Activated T-helper 2 cell treated with anti-CD3 and anti-CD28 coated beads, Interferon-gamma antibody, Interleukin-2, Interleukin-4, amounts not matched to agents 10 μg/mL and 5 μg/mL and 100 μg/mL, durations not matched to agents 14 hours and 24 hours and 36 hours (primary cell): ENCODE results near the gene CCDC3. TPM values are rescaled to one million over a fixed set of nuclear protein-coding genes. Genes with fewer than 3 reads are reported as not detected.
"Not testable (repeated sequence)": the region's sequence is repeated elsewhere in the genome, so short reads cannot be mapped to it uniquely, and the experiment has no call there.

Source experiments
- DNase-seq: peaks from one replicate; pipeline ENCODE4 v3.0.0; 2021; ENCODE audit warnings: low spot score
- H3K27ac Mint-ChIP-seq: one replicate; pipeline ENCODE4 v1.8.0; 2021; ENCODE audit warnings: mixed read lengths
- H3K27me3 Mint-ChIP-seq: one replicate; pipeline ENCODE4 v1.8.0; 2021; ENCODE audit warnings: low read depth, mixed read lengths
- H3K36me3 Mint-ChIP-seq: one replicate; pipeline ENCODE4 v1.8.0; 2021; ENCODE audit warnings: low read depth, mixed read lengths
- H3K4me1 Mint-ChIP-seq: one replicate; pipeline ENCODE4 v1.8.0; 2021; ENCODE audit warnings: low read depth, mixed read lengths
- H3K4me3 Mint-ChIP-seq: one replicate; pipeline ENCODE4 v1.8.0; 2021; ENCODE audit warnings: low read depth, mild to moderate bottlenecking, moderate library complexity, mixed read lengths
- H3K9me3 Mint-ChIP-seq: one replicate; pipeline ENCODE4 v1.8.0; 2021; ENCODE audit warnings: mixed read lengths
- intact Hi-C: fragments of 100-400 bp; cut with micrococcal nuclease; formaldehyde crosslinking; loops from one replicate; pipeline ENCODE4 v1.15.1; 2023
- total RNA-seq: library from RNA; stranded (reverse); gene quantifications from 2 replicates; pipeline ENCODE4 v1.2.3, GENCODE V29; 2022

Gene CCDC3
- total RNA-seq, 1 donor from 2014 or later: 0.09 TPM

- Mint-ChIP-seq H3K4me1 (no peaks in the 10 kb centered on the region), H3K27me3 (peaks cover 11% of the 10 kb centered on the region), H3K27ac (no peak overlapping the region), H3K9me3 (peaks cover 5% of the 10 kb centered on the region), H3K4me3 (no peak overlapping the region), H3K36me3 (no peaks in the 10 kb centered on the region)
- DNase-seq: no peak
- intact Hi-C loops: loop anchor here (1.0 kb wide), 1 partner anchor 21 kb away; no protein-coding TSS in a partner anchor
These were observed 116.7 kb downstream of the CCDC3 start for GRCh38 chr10:12884851-12885250.

DNA sequence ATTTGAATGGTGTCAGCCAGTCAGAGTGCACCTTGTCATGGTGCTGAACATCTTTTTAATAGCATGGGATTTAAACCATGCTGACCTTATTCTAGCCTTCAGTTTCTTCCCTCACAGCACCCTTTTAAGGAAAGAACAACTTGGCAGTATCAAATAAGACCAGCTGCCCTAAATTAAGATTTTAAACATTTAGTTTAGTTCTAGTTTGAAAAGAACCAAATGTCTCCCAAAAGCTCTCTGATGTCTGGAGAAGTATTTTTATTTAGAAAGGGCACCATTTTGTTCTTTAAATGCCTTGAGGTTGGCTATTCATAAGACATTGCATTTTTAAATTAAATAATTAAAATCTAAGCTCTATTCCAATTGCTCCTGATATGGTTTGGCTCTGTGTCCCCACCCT, 121.1 kb downstream of the CCDC3 start:
- no peak for DNase-seq
- H3K27me3 Mint-ChIP-seq: peaks cover 12% of the 10 kb centered on the region
- H3K36me3 Mint-ChIP-seq: no peaks in the 10 kb centered on the region
- H3K27ac Mint-ChIP-seq: no peak overlapping the region
- H3K4me3 Mint-ChIP-seq: no peak overlapping the region
- intact Hi-C loops: no loop called here
- no peaks in the 10 kb centered on the region for H3K4me1 Mint-ChIP-seq
- peaks cover 5% of the 10 kb centered on the region for H3K9me3 Mint-ChIP-seq

GRCh38 chr10:12877150-12877549, 124.4 kb downstream of the CCDC3 start:
- intact Hi-C loops: no loop called here
- Mint-ChIP-seq H3K9me3 (no peaks in the 10 kb centered on the region), H3K27me3 (peaks cover 6% of the 10 kb centered on the region), H3K36me3 (no peaks in the 10 kb centered on the region), H3K4me1 (no peaks in the 10 kb centered on the region), H3K27ac (no peak overlapping the region), H3K4me3 (no peak overlapping the region)
- DNase-seq: no peak

GRCh38 chr10:12876266-12876665, 125.2 kb downstream of the CCDC3 start:
- Mint-ChIP-seq H3K27ac (no peak overlapping the region), H3K4me1 (no peaks in the 10 kb centered on the region), H3K36me3 (no peaks in the 10 kb centered on the region), H3K27me3 (peaks cover 4% of the 10 kb centered on the region), H3K9me3 (no peaks in the 10 kb centered on the region), H3K4me3 (no peak overlapping the region)
- intact Hi-C loops: no loop called here
- no peak for DNase-seq

GRCh38 chr10:12875100-12875499, 126.4 kb downstream of the CCDC3 start:
- Mint-ChIP-seq H3K9me3 (no peaks in the 10 kb centered on the region), H3K4me3 (no peak overlapping the region), H3K27me3 (peaks cover 3% of the 10 kb centered on the region), H3K4me1 (no peaks in the 10 kb centered on the region), H3K36me3 (no peaks in the 10 kb centered on the region), H3K27ac (no peak overlapping the region)
- intact Hi-C loops: no loop called here
- no peak for DNase-seq

- intact Hi-C loops: no loop called here
- DNase-seq: no peak
- H3K4me3 Mint-ChIP-seq: no peak overlapping the region
- H3K36me3 Mint-ChIP-seq: no peaks in the 10 kb centered on the region
- H3K4me1 Mint-ChIP-seq: no peaks in the 10 kb centered on the region
- no peaks in the 10 kb centered on the region for H3K9me3 Mint-ChIP-seq
- peaks cover 3% of the 10 kb centered on the region for H3K27me3 Mint-ChIP-seq
- H3K27ac Mint-ChIP-seq: no peak overlapping the region
These were observed 127.0 kb downstream of the CCDC3 start for GRCh38 chr10:12874501-12874900.

DNA sequence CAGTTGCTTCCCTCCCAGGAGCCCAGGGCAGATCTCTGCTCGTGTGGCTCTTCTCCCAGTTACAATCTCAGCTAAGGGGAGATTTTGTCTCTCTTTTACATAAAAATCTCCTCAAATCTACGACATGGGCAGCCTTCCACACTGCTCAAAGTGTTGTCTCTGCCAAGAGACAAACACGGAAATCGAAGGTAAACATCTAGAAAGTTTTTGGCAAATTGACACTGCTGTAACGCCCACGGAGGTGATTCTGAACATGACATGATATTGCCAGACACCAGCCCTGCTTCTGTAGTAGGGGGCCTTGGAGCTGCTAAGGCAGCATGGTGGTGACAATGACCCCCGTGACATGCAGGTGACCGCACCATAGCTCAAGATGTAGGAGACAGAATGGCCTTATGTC, 128.3 kb downstream of the CCDC3 start:
- H3K27me3 Mint-ChIP-seq: no peaks in the 10 kb centered on the region
- H3K27ac Mint-ChIP-seq: no peak overlapping the region
- H3K9me3 Mint-ChIP-seq: no peaks in the 10 kb centered on the region
- DNase-seq: no peak
- intact Hi-C loops: no loop called here
- H3K4me1 Mint-ChIP-seq: no peaks in the 10 kb centered on the region
- H3K4me3 Mint-ChIP-seq: no peak overlapping the region
- no peaks in the 10 kb centered on the region for H3K36me3 Mint-ChIP-seq

- no peaks in the 10 kb centered on the region for H3K4me1 Mint-ChIP-seq
- H3K36me3 Mint-ChIP-seq: no peaks in the 10 kb centered on the region
- H3K27me3 Mint-ChIP-seq: no peaks in the 10 kb centered on the region
- no peak for DNase-seq
- no peak overlapping the region for H3K4me3 Mint-ChIP-seq
- no peak overlapping the region for H3K27ac Mint-ChIP-seq
- intact Hi-C loops: no loop called here
- H3K9me3 Mint-ChIP-seq: no peaks in the 10 kb centered on the region
These were observed 128.9 kb downstream of the CCDC3 start for GRCh38 chr10:12872577-12872976.

DNA sequence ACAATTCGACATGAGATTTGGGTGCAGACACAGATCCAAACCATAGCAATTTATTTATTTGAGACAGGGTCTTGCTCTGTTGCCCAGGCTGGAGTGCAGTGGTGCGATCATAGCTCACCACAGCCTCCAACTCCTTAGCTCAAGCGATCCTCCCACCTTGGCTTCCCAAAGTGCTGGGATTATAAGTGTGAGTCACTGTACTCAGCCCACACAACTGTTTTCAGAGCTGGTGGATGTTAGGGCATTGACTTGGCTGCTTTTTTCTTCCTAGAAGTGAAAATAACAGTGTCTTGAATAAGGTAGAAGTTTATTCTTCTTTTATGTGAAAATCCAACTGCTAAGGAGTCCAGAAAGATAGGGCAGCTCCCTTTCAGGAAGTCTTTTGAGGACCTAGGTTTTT, 132.1 kb downstream of the CCDC3 start:
- Mint-ChIP-seq H3K27me3 (no peaks in the 10 kb centered on the region), H3K4me1 (no peaks in the 10 kb centered on the region), H3K9me3 (no peaks in the 10 kb centered on the region), H3K27ac (no peak overlapping the region), H3K36me3 (no peaks in the 10 kb centered on the region), H3K4me3 (no peak overlapping the region)
- DNase-seq: no peak
- intact Hi-C loops: no loop called here

GRCh38 chr10:12868229-12868628, 133.3 kb downstream of the CCDC3 start:
- Mint-ChIP-seq H3K4me1 (no peaks in the 10 kb centered on the region), H3K36me3 (no peaks in the 10 kb centered on the region), H3K27ac (no peak overlapping the region), H3K27me3 (no peaks in the 10 kb centered on the region), H3K4me3 (no peak overlapping the region), H3K9me3 (no peaks in the 10 kb centered on the region)
- intact Hi-C loops: no loop called here
- DNase-seq: no peak

GRCh38 chr10:12865515-12865914, 136.0 kb downstream of the CCDC3 start:
- intact Hi-C loops, H3K4me3 Mint-ChIP-seq, H3K27ac Mint-ChIP-seq, DNase-seq, H3K36me3 Mint-ChIP-seq, H3K27me3 Mint-ChIP-seq, H3K9me3 Mint-ChIP-seq, H3K4me1 Mint-ChIP-seq: not testable (repeated sequence)

DNA sequence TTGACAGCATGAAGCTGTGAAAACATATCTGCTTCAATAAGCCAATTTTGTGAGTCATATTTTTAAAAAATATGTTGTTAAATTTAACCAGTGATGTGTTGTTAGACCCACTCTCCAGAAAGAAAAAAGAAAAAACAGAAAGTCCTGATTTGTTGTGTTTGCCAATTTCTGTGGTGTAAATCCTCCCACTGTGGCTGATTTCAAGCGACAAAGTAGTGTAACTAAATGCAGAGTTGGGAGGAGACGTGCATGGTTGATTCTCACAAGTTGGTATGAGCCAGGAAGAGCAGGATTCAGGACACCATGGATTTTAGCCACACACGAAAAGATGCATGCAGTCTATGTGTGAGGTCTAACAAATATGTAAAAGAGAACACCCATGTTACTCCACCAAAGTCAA, 139.1 kb downstream of the CCDC3 start:
- no peak overlapping the region for H3K4me3 Mint-ChIP-seq

GRCh38 chr10:12854988-12855387, 146.5 kb downstream of the CCDC3 start:
- H3K9me3 Mint-ChIP-seq: no peaks in the 10 kb centered on the region
- intact Hi-C loops: no loop called here
- no peaks in the 10 kb centered on the region for H3K36me3 Mint-ChIP-seq
- no peak overlapping the region for H3K27ac Mint-ChIP-seq
- no peak overlapping the region for H3K4me3 Mint-ChIP-seq
- peaks cover 21% of the 10 kb centered on the region for H3K27me3 Mint-ChIP-seq
- H3K4me1 Mint-ChIP-seq: no peaks in the 10 kb centered on the region
- DNase-seq: no peak

More for the DNA sequence above, 139.1 kb downstream of the CCDC3 start:
- Mint-ChIP-seq H3K27me3 (peaks cover 16% of the 10 kb centered on the region), H3K4me1 (no peaks in the 10 kb centered on the region), H3K9me3 (no peaks in the 10 kb centered on the region), H3K27ac (no peak overlapping the region), H3K36me3 (no peaks in the 10 kb centered on the region)
- no peak for DNase-seq
- intact Hi-C loops: no loop called here

- no peak overlapping the region for H3K4me3 Mint-ChIP-seq
- no peaks in the 10 kb centered on the region for H3K9me3 Mint-ChIP-seq
- intact Hi-C loops: no loop called here
- H3K36me3 Mint-ChIP-seq: no peaks in the 10 kb centered on the region
- peaks cover 3% of the 10 kb centered on the region for H3K4me1 Mint-ChIP-seq
- H3K27ac Mint-ChIP-seq: no peak overlapping the region
- no peak for DNase-seq
- H3K27me3 Mint-ChIP-seq: peaks cover 7% of the 10 kb centered on the region
These were observed 148.8 kb downstream of the CCDC3 start for GRCh38 chr10:12852687-12853086.
